Erythroblast (primary cell): ENCODE data around the gene PLD3.

Experiments
- GATA1 ChIP-seq: IDR thresholded peaks from 2 replicates; pipeline ENCODE4 v1.6.1; 2011; ENCODE audit warnings: low read depth, mild to moderate bottlenecking, control low read depth, low read length, moderate library complexity
- POLR2A ChIP-seq: IDR thresholded peaks from 2 replicates; pipeline ENCODE4 v1.6.1; 2011; ENCODE audit warnings: mild to moderate bottlenecking, low read length

DNA sequence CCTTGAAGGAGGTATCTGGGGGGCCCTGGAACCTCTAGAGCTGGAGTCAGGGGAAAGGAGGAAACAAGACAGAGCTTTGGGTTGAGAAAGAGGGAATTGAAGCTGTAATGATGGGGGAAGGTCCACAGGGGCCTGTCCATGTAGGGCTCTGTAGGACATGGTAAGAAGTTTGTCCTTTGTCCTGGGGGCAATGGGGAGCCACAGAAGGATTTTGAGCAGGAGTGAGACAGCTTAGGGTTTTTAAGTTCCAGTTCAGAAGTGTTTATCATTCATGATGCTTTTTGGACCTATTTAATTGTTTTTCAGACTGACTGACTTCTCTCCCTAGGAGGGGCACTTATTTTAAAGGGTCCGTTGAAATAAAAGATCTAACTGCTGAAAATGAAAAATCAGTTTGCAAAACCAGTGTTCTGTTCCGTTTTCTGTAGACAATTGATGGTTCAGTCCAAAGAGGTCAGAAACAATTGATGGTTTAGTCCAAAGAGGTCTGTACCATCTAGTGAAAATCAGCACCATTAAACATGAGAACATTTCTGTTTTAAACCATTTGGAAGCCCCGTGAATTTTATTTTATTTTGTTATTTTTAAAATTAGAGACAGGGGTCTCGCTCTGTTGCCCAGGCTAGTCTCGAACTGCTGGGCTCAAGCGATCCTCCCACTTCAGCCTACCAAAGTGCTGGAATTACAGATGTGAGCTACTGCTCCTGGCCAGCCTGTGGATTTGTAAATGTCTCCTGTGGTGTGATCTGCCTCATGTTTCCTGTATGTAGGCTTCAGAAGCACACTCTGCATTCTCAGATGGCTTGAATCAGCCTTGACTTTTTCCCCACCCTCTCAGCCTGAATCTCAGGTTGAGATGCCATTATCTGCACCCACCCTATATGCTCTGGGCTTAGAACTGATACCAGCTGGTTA is 8.4 kb downstream of the PLD3 start:
- TF ChIP-seq POLR2A (no peak), GATA1 (no peak)
